Measurements from ENCODE around the gene SS18.

SS18 gene

GRCh38 chr18:26003817-26004216 is 86.6 kb downstream of the SS18 start:
- no peak for DNase-seq (ENCODE audit: low read depth in 1 of 2, low spot score in 1 of 2)

GRCh38 chr18:26003356-26003755 is 87.1 kb downstream of the SS18 start:
- no peak for DNase-seq (ENCODE audit: low read depth in 1 of 2, low spot score in 1 of 2)

DNA sequence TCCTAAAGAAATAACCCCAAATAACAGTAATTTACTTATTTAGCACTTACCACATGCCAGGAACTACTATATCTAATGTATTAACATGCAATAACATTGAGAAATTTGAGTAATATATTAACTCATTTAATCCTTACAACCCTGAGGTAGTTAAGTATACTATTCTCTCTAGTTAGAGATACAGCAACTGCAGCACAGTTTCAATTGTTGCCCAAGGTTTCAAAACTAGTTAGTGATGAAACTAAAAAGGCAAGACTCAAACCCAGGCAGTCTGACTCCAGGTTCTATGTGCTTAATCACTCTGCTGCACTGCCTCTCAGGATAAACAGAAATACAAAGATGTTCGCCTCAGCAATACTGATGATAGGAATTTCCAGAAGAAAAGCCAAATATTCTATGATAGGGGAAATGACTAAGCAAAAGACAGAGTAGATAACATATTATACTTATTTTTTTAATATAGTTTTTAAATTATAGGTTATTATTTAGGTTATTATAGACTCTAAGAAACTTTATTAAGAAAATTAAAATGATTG is 88.0 kb downstream of the SS18 start:
- DNase-seq (ENCODE audit: low read depth in 1 of 2, low spot score in 1 of 2): no peak

GRCh38 chr18:25998461-25998860 is 92.0 kb downstream of the SS18 start:
- no peak for DNase-seq (ENCODE audit: low read depth in 1 of 2, low spot score in 1 of 2)

DNA sequence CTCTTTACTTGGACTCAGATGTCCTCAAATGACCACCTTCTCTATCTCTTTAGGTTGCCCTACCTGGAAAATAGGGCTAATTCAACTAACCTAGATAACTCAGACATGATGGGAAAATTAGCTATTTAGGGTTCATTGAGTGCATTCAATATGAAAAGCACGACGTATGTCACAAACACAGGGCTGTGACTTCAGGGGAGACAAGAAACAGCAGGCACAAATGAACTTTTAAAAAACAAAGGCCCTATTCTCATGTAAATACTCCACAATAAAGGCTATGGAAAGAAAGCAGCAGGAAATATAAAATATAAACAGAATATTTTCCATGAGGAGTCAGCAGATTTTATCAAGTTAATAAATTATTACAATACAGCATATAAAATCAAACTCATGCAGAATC is 97.8 kb downstream of the SS18 start:
- no peak for DNase-seq (ENCODE audit: low read depth in 1 of 2, low spot score in 1 of 2)

GRCh38 chr18:25990473-25990872 is 99.9 kb downstream of the SS18 start:
- DNase-seq (ENCODE audit: low read depth in 1 of 2, low spot score in 1 of 2): no peak

DNA sequence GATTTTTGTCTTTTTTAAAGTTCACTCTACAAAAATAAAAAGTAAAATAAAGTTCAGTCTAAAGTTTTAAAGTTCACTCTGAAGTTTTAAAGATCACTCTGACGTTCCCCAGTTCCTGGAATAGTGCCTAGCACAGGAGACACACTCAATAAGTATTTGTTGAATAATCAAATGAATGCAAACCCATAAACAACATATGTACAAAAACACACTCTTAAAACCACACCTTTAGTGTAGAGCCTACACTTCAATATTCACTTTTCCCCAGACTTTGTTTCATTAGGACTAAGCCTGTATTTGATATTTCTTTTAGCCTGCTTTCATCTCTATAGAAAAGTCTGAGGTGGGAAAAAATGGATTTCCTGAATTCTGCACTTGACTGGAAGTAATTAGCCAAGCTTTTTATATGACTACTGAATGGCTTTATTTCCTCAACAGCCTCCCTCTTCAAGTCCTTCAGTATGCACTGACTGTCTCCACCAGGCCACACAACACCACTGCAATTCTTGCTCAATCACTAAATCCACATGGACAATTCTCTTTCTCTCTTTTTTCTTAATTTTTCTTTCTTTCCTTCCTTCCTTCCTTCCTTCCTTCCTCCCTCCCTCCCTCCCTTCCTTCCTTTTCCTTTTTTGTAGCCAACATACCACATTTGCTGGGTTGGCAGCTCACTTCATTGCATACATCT is 104.6 kb downstream of the SS18 start:
- DNase-seq (ENCODE audit: low read depth in 1 of 2, low spot score in 1 of 2): no peak

GRCh38 chr18:25983730-25984129 is 106.7 kb downstream of the SS18 start:
- DNase-seq (ENCODE audit: low read depth in 1 of 2, low spot score in 1 of 2): no peak

GRCh38 chr18:25982961-25983360 is 107.5 kb downstream of the SS18 start:
- DNase-seq (ENCODE audit: low read depth in 1 of 2, low spot score in 1 of 2): no peak

DNA sequence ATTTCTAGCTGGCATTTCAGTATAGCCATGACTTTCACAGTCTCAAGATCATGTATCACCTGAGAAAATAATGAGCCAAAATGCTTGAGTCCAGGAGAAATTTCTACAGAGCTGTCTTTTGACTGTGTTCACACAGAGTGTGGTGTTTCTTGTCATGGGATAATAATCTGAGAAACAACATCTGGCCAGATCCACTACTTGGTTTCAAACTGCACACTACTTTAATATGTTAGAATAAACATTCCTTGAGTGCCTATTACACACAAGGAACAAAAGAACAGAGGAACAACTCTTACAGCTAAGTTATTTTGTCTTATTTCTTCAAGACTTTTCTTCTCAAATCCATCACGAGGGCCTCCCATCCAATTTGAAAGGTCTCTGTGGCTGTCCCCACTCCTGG is 108.3 kb downstream of the SS18 start:
- no peak for DNase-seq (ENCODE audit: low read depth in 1 of 2, low spot score in 1 of 2)

DNA sequence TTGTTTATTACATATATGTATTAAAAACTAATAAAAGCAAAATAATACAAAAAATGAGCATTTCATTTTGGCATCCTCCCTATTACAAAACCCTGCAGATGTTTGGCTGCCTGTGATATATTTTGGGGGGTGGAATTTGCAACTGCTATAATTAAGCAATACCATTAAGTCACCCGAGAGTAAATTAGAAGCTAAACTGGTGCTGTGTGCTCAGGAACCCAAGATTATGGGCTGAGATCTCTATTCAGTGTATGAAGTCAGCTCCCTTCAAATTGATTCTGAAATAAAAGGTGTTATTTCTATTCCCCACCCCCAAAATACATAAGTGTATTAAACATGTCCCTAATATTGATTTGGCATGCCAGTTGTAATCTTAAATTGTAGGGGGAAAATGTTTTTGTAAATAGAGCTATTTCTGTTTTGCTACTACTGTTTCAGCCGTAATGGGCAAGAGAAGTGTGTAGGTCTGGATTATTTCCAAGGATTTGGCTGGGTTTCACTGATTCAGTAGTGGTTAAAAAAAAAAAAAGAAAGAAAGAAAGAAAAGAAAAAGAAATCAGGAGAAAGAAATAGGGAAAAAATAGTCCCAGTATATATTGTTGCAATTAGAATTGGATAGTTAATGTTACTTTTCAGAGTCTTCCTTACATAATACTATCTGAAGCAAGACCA is 110.9 kb downstream of the SS18 start:
- no peak for DNase-seq (ENCODE audit: low read depth in 1 of 2, low spot score in 1 of 2)

DNA sequence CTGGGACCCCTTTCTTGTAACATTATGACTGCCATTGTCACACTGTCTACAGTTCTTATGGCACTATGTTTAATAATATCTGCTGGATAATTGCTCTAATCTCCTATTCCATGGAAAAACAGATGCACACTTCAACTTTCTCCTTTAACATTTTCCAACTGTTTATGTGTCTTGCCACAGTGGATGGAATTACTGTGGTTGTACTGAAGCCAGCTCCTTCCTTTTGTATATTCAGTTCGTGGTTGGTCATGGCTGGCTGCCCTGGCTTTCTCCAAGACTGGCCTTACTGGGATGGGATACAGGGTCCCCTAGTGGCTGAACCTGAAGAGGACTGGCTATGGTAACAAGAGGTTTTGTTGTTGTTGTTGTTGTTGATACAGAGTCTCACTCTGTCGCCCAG is 113.9 kb downstream of the SS18 start:
- DNase-seq (ENCODE audit: low read depth in 1 of 2, low spot score in 1 of 2): no peak

DNA sequence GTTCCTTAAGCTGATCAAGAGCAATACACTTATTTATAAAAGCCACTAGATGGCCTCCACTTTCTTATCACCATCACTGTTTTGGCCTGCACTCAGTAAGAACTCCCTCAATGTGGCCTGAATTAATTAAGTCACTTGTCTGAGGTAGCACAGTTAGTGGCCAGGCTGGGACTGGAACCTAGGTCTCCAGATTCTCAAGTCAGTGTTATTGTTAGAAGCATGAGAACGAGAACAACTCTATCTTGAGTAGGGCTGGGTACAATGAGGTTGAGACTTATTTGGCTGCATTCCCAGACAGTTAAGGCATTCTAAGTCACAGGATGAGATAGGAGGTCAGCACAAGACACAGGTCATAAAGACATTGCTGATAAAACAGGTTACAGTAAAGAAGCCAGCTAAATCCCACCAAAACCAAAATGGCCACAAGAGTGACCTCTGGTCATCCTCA is 115.8 kb downstream of the SS18 start:
- DNase-seq (ENCODE audit: low read depth in 1 of 2, low spot score in 1 of 2): no peak
